ENCODE measurements around the gene SYNDIG1. TPM values are rescaled to one million over a fixed set of nuclear protein-coding genes. Genes with fewer than 3 reads are reported as not detected.

SYNDIG1 gene
- total RNA-seq, 1 donor from 2014 or later = 5.7 TPM

DNA sequence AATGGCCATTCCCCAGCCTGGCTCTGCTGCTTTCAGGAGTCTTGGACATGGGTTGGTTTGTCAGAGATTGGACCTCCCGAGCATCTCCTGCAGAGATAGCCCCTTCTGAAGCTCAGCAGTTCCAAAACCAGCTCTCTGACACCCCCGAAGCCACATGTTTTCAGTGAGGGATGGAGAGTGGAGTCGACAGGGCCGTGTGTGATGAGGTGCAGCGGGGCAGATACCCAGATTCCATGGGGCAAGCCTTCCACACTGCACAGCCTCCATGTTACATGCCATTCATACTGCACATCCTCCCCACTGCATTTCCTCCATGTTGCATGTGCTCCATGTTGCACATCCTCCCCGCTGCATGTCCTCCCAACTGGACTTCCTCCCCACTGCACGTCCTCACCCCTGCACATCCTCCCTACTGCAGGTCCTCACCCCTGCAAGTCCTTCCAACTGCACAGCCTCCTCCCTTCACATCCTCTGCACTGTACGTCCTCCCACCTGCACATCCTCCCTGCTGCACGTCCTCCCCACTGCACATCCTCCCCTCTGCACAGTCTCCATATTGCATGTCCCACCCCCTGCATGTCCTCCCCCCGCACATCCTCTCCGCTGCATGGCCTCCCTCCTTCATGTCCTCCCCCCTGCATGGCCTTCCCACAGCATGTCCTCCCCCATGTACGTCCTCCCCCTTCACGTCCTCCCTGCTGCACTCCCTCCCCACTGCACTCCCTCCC, 112.2 kb downstream of the SYNDIG1 start:
- no peaks in the 10 kb centered on the region for H3K9me3 ChIP-seq (ENCODE audit: insufficient read depth, low read depth, low read length)
- H3K27ac ChIP-seq (ENCODE audit: low read depth, low read length) = no peak overlapping the region
- H3K79me2 ChIP-seq (ENCODE audit: insufficient read depth, low read length) = no peaks in the 10 kb centered on the region
- no peak overlapping the region for H3K4me3 ChIP-seq (ENCODE audit: insufficient read depth, low read depth, low read length)
- no peak overlapping the region for H3K4me2 ChIP-seq (ENCODE audit: low read length)
- no peaks in the 10 kb centered on the region for H4K20me1 ChIP-seq (ENCODE audit: insufficient read depth, low read length)
- Mint-ChIP-seq H3K27me3 (ENCODE audit: low read depth, unreplicated experiment) (no peaks in the 10 kb centered on the region), H3K4me3 (ENCODE audit: unreplicated experiment) (no peak overlapping the region), H3K4me1 (ENCODE audit: low read depth, unreplicated experiment) (peaks cover 10% of the 10 kb centered on the region), H3K27ac (ENCODE audit: unreplicated experiment) (no peak overlapping the region), H3K36me3 (ENCODE audit: low read depth, unreplicated experiment) (peaks cover 10% of the 10 kb centered on the region), H3K9me3 (ENCODE audit: unreplicated experiment) (no peaks in the 10 kb centered on the region)
- DNase-seq (ENCODE audit: low read depth) = no peak
- H3K36me3 ChIP-seq (ENCODE audit: insufficient read depth, low read length) = no peaks in the 10 kb centered on the region
- peaks cover 9% of the 10 kb centered on the region for H3K4me1 ChIP-seq (ENCODE audit: insufficient read depth, low read length)
- H2AFZ ChIP-seq (ENCODE audit: low read depth, low read length) = no peak overlapping the region
- H3K27me3 ChIP-seq (ENCODE audit: insufficient read depth, low read length) = no peaks in the 10 kb centered on the region
- no peak for FAIRE-seq
- TF ChIP-seq CTCF (IDR thresholded peaks at IDR 0.05; ENCODE audit: insufficient read depth, low read depth, low read length) = no peak
- TF ChIP-seq EZH2 (IDR thresholded peaks at IDR 0.05; ENCODE audit: insufficient read depth, low read length) = no peak
- H3K9ac ChIP-seq (ENCODE audit: low read length) = no peak overlapping the region

GRCh38 chr20:24582373-24583168, 113.1 kb downstream of the SYNDIG1 start:
- no peak for DNase-seq (ENCODE audit: low read depth)
- FAIRE-seq = no peak
- Mint-ChIP-seq H3K27ac (ENCODE audit: unreplicated experiment) (no peak overlapping the region), H3K4me1 (ENCODE audit: low read depth, unreplicated experiment) (peaks cover 10% of the 10 kb centered on the region), H3K27me3 (ENCODE audit: low read depth, unreplicated experiment) (no peaks in the 10 kb centered on the region), H3K36me3 (ENCODE audit: low read depth, unreplicated experiment) (peaks cover 8% of the 10 kb centered on the region), H3K9me3 (ENCODE audit: unreplicated experiment) (no peaks in the 10 kb centered on the region), H3K4me3 (ENCODE audit: unreplicated experiment) (no peak overlapping the region)
- Histone ChIP-seq H3K79me2 (ENCODE audit: insufficient read depth, low read length) (no peaks in the 10 kb centered on the region), H3K27me3 (ENCODE audit: insufficient read depth, low read length) (no peaks in the 10 kb centered on the region), H3K9me3 (ENCODE audit: insufficient read depth, low read depth, low read length) (no peaks in the 10 kb centered on the region), H3K27ac (ENCODE audit: low read depth, low read length) (no peak overlapping the region), H3K9ac (ENCODE audit: low read length) (no peak overlapping the region), H3K4me2 (ENCODE audit: low read length) (no peak overlapping the region), H2AFZ (ENCODE audit: low read depth, low read length) (no peak overlapping the region), H3K36me3 (ENCODE audit: insufficient read depth, low read length) (no peaks in the 10 kb centered on the region), H4K20me1 (ENCODE audit: insufficient read depth, low read length) (no peaks in the 10 kb centered on the region), H3K4me3 (ENCODE audit: insufficient read depth, low read depth, low read length) (no peak overlapping the region), H3K4me1 (ENCODE audit: insufficient read depth, low read length) (peaks cover 9% of the 10 kb centered on the region)
- TF ChIP-seq CTCF (IDR thresholded peaks at IDR 0.05; ENCODE audit: insufficient read depth, low read depth, low read length) = no peak
- no peak for TF ChIP-seq EZH2 (IDR thresholded peaks at IDR 0.05; ENCODE audit: insufficient read depth, low read length)

Data from astrocyte (in vitro differentiated cells and primary cell).